G401 (cell line): ENCODE measurements around the gene SLC39A11. TPM values are rescaled to one million over a fixed set of nuclear protein-coding genes. Genes with fewer than 3 reads are reported as not detected.
"Not testable (repeated sequence)": the region's sequence is repeated elsewhere in the genome, so short reads cannot be mapped to it uniquely, and the experiment has no call there.

Experiments used
- DNase-seq: peaks from one replicate; pipeline ENCODE4 v3.0.0-alpha.2; 2015; ENCODE audit warnings: low spot score
- in situ Hi-C: cut with HindIII; loops from 2 replicates; pipeline ENCODE4 v1.10.0; 2016; ENCODE audit warnings: low sequenced_read_pairs, mixed read lengths
- total RNA-seq: library from RNA; depleted of rRNA; stranded (reverse); fragments of >200 nt; shearing (Covaris generic); gene quantifications from 2 replicates; pipeline ENCODE4 v1.2.3, GENCODE V29; 2014

The SLC39A11 gene
- total RNA-seq, 1 experiment from 2014 or later: 4.1 TPM

DNA sequence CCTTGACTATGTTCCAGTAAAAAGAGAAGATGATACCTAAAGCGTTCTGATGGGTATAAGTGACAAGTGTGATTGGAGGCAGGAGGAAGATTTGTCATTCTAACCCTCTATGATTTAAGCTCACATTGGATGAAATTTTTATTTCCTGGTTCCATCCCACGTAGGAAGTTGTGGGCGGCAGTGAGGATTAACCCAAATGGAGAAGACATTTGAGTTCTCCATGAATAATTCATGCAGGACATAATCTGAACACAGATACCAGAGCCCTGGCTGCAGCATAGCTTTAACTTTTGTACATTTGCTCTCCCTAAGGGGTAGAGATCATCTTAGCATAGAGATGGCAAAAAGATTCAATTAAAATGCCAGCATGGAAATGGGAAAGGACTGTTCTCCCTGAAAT is 146.3 kb downstream of the SLC39A11 start:
- in situ Hi-C loops: no loop called here
- no peak for DNase-seq

DNA sequence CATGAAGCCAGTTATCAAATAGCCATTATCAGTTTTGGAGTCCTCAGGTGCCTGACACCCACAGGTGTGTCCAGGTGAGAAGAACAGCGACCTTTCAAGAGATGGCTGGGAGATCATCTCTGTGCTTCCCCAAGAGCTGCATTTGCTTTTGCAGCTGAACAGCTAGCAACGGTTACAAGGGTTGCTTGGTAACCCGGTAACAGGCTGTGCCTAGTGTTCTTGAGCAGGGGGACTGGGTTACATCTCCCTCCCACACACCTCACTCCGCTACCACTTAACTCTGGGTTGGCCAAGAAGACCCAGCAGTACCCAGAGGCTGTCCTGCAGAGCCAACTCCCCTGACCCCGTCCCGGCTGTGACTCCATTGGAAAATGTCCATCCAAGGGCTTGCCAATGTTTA is 147.0 kb downstream of the SLC39A11 start:
- in situ Hi-C loops: no loop called here

DNA sequence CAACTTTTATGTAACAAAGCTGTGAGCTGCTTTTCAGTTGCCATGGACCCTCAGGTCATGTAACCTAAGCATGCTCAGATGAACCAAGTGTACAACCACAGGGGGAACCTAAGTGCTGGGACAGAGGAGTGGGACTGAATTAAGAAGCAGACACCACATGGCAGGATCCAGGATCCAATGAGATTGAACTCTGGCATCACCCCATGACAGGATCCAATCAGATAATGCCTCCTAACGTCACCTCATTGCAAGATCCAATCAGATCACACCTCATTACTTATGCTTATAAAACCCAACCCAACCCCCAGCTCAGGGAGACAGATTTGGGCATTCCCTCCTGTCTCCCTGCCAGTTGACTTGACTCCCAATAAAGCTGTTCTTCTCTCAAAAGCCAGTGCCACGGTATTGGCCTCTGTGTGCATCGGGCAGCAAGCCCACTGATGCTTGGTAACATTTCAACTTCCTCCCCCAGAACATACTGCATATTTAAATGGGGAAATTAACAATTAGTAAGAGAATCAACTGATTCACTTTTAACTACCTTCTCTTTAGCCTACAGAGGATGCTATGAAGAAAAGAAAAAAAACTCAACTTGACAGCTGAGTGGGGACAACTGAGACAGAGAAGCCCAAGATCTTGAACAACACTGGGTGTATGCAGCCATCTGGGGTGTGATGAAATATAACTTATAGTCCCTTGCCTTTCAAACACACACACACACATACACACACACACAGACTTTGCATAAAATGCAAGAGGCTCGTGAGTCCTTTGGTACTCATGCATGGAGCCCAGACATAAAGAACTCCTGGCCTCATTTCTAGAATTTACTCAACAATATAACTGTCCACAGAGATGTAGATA is 148.4 kb downstream of the SLC39A11 start:
- in situ Hi-C loops: no loop called here

More for the DNA sequence above, 147.0 kb downstream of the SLC39A11 start:
- DNase-seq: no peak

DNA sequence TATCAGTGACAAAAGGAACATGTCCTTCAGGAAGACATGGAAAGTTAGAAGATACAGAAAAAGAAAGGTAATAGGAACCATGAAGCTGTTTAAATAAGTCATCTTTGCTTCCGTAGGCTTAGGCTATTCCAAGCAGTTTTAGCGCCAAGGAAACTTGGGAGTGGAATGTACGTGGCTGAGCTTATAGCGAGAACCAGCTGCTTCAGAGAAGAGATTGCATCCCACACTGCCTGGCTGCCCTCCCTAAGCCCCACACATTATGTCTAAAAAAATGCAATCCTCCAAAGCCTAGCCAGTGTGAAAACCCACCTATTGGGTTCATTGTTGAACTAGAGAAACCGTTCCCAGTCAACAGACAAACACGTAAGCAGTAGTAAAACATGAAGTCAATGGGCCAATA is 149.9 kb downstream of the SLC39A11 start:
- DNase-seq: no peak
- in situ Hi-C loops: no loop called here

More for the DNA sequence above, 148.4 kb downstream of the SLC39A11 start:
- peak; percentile 32 for DNase-seq

DNA sequence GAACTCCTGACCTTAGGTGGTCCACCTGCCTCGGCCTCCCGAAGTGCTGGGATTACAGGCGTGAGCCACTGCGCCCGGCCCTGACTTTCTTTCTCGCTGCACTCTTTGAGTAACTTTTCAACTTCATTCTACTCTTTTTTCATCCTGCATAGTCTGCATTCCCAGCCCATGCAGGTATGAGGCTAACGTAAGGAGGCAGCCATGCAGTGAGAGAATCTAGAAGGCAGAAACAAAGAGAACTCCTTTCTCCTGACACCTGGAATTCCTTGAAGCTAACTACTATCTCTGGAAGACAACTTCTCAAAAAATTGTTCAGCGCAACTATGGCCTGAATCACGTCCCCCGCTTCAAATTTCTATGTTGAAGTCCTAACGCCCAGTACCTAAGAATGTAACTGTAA is 152.0 kb downstream of the SLC39A11 start:
- DNase-seq: no peak
- in situ Hi-C loops: no loop called here

DNA sequence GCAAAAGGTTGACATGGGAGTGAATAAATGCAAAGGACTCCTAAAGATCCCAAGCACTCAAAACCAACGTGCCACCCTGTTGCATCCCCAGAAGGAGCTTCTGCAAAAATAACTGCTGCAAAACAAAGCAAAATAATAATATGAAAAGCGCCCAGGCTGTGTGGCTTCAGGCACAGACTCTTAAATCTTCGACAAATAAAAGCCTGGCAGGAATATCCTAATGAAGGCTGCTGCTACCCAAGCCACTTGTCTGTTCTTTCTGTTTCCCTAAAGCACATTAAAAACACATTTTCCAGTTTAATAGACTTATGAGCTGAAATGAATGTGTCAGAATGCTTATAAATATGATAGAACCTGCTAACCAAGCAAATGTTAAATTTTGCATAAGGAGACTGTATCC is 154.0 kb downstream of the SLC39A11 start:
- in situ Hi-C loops: no loop called here

DNA sequence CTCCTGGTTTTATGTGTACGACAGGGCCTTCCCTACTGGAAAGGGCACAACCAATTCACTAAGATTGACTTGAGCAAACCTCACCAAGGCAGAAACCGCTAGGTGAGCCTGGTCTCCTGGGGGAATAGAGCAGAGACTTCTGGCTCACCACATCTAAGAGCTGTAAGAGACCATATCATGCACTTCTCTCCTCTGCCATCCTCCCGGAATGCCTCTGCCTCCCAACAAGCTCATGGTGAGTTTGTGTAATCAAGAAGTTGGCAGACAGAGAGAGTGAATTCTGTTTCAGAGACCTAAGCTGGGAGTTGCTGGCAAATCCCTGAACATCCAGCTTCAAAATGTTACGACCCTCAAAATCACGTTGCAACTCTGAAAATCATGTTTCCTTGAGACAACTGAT is 154.8 kb downstream of the SLC39A11 start:
- DNase-seq: peak; percentile 24
- in situ Hi-C loops: no loop called here

More for the DNA sequence above, 154.0 kb downstream of the SLC39A11 start:
- no peak for DNase-seq

DNA sequence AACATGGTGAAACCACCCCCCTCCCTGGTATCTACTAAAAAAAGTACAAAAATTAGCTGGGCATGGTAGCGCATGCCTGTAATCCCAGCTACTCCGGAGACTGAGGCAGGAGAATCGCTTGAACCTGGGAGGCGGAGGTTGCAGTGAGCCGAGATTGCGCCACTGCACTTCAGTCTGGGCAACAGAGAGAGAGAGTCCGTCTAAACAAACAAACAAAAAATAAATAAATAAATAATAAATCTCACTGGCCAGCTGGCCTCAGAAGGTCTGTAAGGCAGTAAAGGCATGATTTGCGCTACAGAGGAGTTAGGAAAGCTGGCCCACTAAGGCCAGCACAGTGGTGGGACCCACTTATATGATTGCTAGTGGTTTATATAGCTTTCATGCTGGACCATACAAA is 155.2 kb downstream of the SLC39A11 start:
- DNase-seq, in situ Hi-C loops: not testable (repeated sequence)

DNA sequence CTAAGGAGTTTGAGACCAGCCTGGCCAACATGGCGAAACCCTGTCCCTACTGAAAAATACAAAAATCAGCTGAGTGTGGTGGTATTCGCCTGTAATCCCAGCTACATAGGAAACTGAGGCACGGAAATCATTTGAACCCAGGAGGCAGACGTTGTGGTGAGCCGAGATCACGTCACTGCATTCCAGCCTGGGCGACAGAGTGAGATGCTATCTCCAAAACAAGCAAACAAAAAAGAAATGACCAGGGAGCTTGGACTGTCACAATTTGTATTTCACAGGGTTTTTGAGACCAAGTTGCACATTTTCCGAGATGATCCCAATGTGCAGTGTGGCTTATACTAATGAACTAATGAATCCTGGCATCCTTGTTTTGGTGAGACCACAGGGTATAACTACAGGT is 156.5 kb downstream of the SLC39A11 start:
- in situ Hi-C loops: no loop called here
- DNase-seq: no peak

DNA sequence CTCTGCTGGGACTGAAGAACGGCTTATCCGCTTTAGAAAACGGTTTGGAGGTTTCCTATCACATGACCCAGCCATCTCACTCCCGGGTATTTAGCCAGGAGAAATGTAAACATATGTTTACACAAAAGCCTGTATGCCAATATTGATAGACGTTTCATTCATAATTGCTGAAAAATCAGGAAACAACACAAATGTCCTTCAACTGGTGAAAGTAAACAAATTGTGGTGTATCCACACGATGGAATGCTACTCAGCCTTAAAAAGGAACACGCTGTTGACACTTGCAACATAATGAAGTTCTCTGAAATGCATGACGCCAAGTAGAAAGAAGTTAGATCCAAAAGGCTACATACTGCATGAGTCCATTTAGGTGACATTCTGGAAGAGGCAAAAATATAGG is 157.6 kb downstream of the SLC39A11 start:
- in situ Hi-C loops: no loop called here
- DNase-seq: no peak

DNA sequence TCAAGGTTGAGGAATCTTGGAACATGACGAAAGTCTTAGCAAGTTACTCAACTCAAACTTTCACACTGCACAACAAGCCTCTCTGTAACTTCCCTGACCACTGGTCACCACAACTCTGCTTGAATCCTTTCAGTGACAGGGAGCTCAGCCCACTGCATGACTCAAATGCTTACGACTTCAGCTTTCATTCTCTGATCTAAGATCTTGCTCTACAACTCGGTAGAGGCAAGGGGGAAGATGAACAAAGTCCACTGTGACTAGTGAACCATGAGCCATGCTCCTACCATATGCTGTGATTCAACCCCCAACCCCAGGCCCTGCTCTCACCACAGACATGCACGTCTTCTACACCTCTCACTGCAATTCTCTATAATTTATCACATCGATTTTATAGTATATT is 160.9 kb downstream of the SLC39A11 start:
- in situ Hi-C loops: no loop called here
- DNase-seq: no peak

DNA sequence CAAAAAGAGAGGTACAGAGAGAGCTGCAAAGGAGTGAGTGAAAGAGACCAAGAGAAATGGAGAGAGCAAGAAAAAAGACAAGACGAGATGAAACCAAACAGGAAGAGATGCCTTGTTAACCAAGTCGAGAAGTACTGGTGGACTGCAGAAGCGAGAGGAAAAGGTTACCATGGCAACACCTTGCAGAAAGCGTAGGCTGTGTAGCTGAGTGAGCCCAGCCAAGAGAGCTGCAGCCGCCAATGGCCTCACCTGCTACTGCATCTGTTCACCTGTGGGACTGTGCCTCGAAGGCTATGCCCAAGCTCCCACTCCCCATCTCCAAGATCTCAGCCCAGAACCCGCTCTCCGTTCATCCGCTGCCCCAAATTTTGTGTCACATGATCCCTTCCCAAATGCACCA is 161.3 kb downstream of the SLC39A11 start:
- DNase-seq: peak; percentile 79

DNA sequence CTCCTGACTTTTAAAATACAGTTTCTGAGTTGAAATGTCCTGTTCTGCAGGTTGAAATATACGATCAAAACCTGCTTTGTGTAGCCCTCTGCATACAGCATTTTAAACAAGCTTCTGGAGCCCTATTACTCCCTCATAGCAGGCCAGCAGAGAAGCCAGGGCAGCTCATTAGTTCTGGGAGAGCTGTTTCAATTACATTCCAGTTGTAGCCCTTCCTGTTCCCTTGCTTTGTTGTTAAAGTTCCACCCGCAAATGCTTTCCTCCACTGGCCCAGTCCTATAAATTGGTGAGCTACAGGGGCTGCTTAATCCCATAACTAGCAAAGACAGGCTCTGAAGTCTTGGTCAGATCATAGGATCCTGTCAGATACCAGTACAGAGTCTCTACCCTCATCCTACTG is 162.5 kb downstream of the SLC39A11 start:
- in situ Hi-C loops: no loop called here
- no peak for DNase-seq

More for the DNA sequence above, 161.3 kb downstream of the SLC39A11 start:
- in situ Hi-C loops: no loop called here

DNA sequence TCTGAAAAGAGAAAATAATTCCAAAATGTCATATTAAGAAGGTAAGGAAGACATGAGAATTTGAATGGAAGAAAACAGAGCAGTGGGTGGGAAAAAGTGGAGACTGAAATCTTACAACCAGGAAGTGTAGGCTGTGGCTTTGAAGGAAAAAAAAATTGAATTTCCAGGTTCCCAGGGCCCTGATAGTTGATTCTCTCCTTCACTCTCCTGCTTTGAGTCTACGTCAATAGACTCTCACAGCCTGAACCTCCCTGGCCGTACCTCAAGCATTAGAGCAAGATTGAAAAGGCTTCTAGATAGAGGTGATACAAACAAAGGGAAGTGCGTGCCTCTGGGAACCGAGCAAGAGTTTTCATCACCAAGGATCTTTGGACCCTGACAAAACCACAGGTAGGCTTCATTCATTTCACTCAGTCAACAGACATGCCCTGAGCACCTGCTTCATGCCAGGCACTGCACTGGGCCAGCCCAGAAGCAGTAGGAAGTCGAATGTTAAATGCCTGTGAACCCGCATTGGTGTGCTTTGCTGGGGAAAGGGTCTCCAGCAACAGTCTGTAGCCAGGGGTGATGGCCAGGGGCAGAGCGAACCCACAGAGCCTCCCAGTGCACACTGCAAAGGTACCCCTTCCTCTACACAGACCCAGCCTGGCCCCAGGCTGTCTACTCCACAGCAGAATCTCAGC is 163.9 kb downstream of the SLC39A11 start:
- in situ Hi-C loops: no loop called here
- DNase-seq: no peak

DNA sequence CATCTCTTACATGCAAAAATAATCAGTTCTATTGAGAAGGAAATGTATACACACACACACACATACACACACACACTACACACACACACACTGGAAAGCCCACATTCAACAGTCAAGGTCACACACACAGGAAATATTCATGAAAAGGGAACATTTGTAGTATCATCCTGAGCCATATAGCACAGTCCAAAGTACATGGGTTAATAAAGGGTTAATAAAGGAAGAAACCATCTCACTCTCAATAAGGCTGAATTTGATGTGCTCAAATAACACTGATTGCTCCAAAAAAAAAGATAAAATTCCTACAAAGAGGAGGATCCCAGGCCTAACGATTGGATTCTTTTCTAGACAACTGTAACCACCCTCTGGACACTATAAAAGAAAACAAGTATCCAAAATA is 164.7 kb downstream of the SLC39A11 start:
- in situ Hi-C loops: no loop called here
- no peak for DNase-seq

DNA sequence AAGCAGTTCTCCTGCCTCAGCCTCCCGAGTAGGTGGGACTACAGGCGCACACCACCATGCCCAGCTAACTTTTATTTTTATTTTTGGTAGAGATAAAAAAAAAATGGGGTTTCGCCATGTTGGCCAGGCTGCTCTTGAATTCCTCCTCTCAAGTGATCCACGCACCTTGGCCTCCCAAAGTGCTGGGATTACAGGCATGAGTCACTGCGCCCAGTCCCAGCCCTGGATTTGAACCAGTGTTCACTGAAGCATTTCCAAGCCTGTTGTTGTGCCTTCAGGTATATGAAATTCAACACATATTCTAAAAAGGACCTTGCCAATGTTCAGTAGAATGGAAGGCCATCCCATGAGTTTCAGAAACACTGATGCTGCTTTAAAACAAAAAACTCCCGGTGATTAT is 165.3 kb downstream of the SLC39A11 start:
- in situ Hi-C loops: no loop called here
- no peak for DNase-seq

DNA sequence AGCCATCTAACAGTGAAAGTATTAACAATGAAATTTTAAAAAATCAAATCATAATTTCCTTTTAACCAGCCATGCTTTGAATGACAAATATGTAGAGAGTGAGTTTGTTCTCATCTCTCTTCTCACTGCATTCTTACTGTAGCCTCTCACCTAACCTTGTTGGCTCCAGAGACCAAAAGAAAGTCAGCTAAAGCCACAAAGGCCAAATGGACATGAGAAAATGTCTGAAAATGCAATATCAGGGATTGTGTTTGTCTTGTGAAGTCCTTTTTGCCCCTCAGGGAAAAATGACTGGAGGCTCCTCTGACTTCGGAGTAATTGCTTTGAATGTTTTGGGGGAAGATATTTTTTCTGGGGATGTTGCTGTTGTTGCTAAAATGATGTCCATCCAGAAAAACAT is 166.3 kb downstream of the SLC39A11 start:
- in situ Hi-C loops: no loop called here
- no peak for DNase-seq

DNA sequence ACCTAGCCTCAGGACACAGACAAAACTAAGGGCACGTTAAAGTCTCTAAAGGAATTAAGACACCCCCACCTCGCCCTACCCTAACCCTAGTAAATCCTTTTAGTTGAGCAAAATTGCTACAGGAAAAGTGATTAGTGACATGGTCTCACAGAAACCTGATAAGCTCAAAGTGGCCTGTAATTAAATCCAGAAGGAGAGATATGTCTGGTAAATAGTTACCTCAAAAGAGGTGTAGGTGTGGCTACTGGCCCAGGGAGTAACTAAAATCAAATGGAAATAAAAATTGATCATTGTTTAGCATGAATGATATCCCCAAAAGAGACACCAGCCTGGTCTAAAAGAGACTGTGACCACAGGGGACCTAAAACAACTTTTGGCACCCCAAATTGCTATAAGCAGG is 168.3 kb downstream of the SLC39A11 start:
- in situ Hi-C loops: no loop called here
- no peak for DNase-seq

DNA sequence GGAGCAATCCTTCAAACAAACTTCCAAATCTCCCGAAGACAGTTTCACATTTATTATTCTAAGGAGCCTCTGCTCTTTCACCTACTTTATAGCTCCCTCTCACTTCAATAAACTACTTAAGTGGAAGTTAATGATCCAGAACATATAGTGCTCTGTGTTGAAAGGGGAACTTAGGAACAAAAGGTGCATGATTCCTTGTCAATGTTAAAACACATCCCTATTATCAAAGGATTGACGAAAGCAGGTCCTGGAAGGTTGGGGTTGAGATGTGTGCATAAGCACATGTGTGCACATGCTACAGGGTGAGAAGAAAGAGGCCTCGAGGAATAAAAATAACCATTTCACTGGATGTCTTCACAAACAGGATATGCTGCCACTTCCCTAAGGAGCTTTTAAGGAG is 170.3 kb downstream of the SLC39A11 start:
- in situ Hi-C loops: no loop called here
- DNase-seq: no peak

DNA sequence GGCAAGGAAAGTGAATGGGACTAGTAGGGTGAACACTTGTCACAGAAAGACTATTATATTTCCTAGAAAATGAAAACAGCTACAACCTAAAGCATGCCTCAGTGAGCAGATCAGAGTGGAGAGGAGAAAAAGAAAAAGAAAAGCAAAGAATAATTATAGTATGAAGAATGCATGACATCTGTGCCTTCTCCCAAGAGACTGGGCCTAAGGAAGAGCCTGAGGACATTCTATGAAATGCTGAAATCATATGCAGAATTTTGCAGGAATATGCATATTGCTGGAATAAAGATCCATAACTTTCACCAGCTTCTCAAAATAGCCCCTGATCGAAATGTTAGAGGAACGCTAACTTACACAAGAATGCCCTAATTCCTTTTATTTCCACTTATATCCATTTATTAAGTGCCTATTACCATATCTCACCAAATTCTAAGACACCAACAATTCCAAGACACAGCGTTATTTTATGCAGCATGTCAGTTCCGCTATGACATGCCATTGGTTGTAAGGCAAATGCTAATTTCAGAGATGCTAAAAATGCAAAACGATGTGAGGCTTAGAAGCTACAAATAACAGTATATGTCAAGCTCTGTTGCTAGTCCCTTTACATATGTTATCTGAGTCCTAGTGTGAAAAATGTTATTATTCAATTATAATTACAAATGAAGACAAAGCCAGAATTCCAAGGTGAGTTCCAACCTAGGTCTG is 171.0 kb downstream of the SLC39A11 start:
- DNase-seq: no peak
- in situ Hi-C loops: no loop called here
